AG04449 (cell line): ENCODE measurements around the gene LBP.
"Not testable (repeated sequence)": the region's sequence is repeated elsewhere in the genome, so short reads cannot be mapped to it uniquely, and the experiment has no call there.

Experiments used
- CTCF ChIA-PET: fragments of 350-600 bp; formaldehyde crosslinking; extraction: SDS; loops from one replicate; lab custom pipeline; 2021; ENCODE audit warnings: antibody characterized with exemption; lab: Yijun Ruan, JAX
- POLR2A ChIA-PET: fragments of 400-600, 350-600 bp; formaldehyde crosslinking; extraction: SDS; loops from one replicate; lab custom pipeline; 2020; ENCODE audit warnings: antibody characterized with exemption, inconsistent platforms; lab: Yijun Ruan, JAX
- DNase-seq: peaks from one replicate; pipeline ENCODE4 v3.0.0-alpha.2; 2010; ENCODE audit warnings: low read depth, low spot score
- H3K4me3 ChIP-seq: 2 replicates; pipeline ENCODE4 v1.5.1; 2011; ENCODE audit warnings: low read depth, mild to moderate bottlenecking, control low read depth, low read length
- CTCF ChIP-seq: IDR thresholded peaks from one replicate; pipeline ENCODE4 v1.5.1; 2011; ENCODE audit warnings: mild to moderate bottlenecking, moderate library complexity, low read length, control low read depth, inconsistent platforms; ENCODE audit not compliant: insufficient read depth; ENCODE audit errors: missing control alignments

LBP gene

GRCh38 chr20:38386004-38386403 is 39.7 kb downstream of the LBP start:
- no peak overlapping the region for H3K4me3 ChIP-seq
- POLR2A ChIA-PET, result interaction anchor here (0.7 kb wide), 1 partner anchor 636 kb away, joined by 3 read pairs; no protein-coding TSS in a partner anchor
- no peak for TF ChIP-seq CTCF
- no peak for DNase-seq
- CTCF ChIA-PET, result interaction anchor here (1.2 kb wide), 1 partner anchor 12 kb away, joined by 3 read pairs; no protein-coding TSS in a partner anchor

GRCh38 chr20:38386851-38387250 is 40.6 kb downstream of the LBP start:
- POLR2A ChIA-PET, result no interaction called here
- CTCF ChIA-PET, result no interaction called here
- no peak for TF ChIP-seq CTCF
- no peak for DNase-seq
- H3K4me3 ChIP-seq, result no peak overlapping the region

- DNase-seq, result no peak
- ChIA-PET CTCF (interaction anchor here (0.9 kb wide), 1 partner anchor 167 kb away, joined by 3 read pairs; no protein-coding TSS in a partner anchor), POLR2A (no interaction called here)
- TF ChIP-seq CTCF, result no peak
- H3K4me3 ChIP-seq, result no peak overlapping the region
These were observed 41.7 kb downstream of the LBP start for GRCh38 chr20:38387953-38388352.

GRCh38 chr20:38392356-38392755 is 46.1 kb downstream of the LBP start:
- ChIA-PET POLR2A (no interaction called here), CTCF (interaction anchor here (1.1 to 1.7 kb wide), 3 partner anchors 16 to 171 kb away, joined by 5 to 10 read pairs (median 5); no protein-coding TSS in a partner anchor)
- no peak for TF ChIP-seq CTCF
- DNase-seq, result no peak
- H3K4me3 ChIP-seq, result no peak overlapping the region

GRCh38 chr20:38393259-38393658 is 47.0 kb downstream of the LBP start:
- DNase-seq, result no peak
- POLR2A ChIA-PET, result no interaction called here
- no peak for TF ChIP-seq CTCF
- no peak overlapping the region for H3K4me3 ChIP-seq
- CTCF ChIA-PET, result interaction anchor here (1.1 to 1.7 kb wide), 4 partner anchors 15 to 172 kb away, joined by 3 to 10 read pairs (median 5); no protein-coding TSS in a partner anchor

- CTCF ChIA-PET, result interaction anchor here (1.2 kb wide), 2 partner anchors 11 to 14 kb away, joined by 3 to 6 read pairs; no protein-coding TSS in a partner anchor
These were observed 48.9 kb downstream of the LBP start for GRCh38 chr20:38395165-38395564.

GRCh38 chr20:38395751-38396395 is 49.6 kb downstream of the LBP start:
- POLR2A ChIA-PET, H3K4me3 ChIP-seq, DNase-seq: not testable (repeated sequence)
- CTCF ChIA-PET, result interaction anchor here (3.3 kb wide), 1 partner anchor 12 kb away, joined by 24 read pairs; no protein-coding TSS in a partner anchor

More at GRCh38 chr20:38395165-38395564, 48.9 kb downstream of the LBP start:
- DNase-seq, result no peak
- H3K4me3 ChIP-seq, result no peak overlapping the region
- TF ChIP-seq CTCF, result no peak
- POLR2A ChIA-PET, result no interaction called here
